Stimulated activated naive B cell treated with anti-CD40 and anti-IgM and Interleukin-4, amounts not matched to agents 10 μg/mL and 1 μg/mL and 100 μg/mL, for 72 hours (primary cell): Measurements from ENCODE around the gene CRELD1.
"Not testable (repeated sequence)": the region's sequence is repeated elsewhere in the genome, so short reads cannot be mapped to it uniquely, and the experiment has no call there.

Experiments used
- ATAC-seq, 2 donors: fragments of 150-1000 bp; cut with Tn5 transposase; replicated peaks; 2 replicates each; pipeline ENCODE4 v1.10.0; 2021; ENCODE audit warnings: moderate library complexity in 1 of 2
- DNase-seq: peaks from one replicate; pipeline ENCODE4 v3.0.0; 2021
- H3K27ac Mint-ChIP-seq: one replicate; pipeline ENCODE4 v1.8.0; 2022; ENCODE audit warnings: mild to moderate bottlenecking, mixed read lengths
- H3K27me3 Mint-ChIP-seq, 2 donors: one replicate each; pipeline ENCODE4 v1.8.0; 2022; ENCODE audit warnings: mixed read lengths in 2 of 2
- H3K36me3 Mint-ChIP-seq, 2 donors: one replicate each; pipeline ENCODE4 v1.8.0; 2022; ENCODE audit warnings: mixed read lengths in 2 of 2, mild to moderate bottlenecking in 1 of 2
- H3K4me1 Mint-ChIP-seq, 2 donors: one replicate each; pipeline ENCODE4 v1.8.0; 2022; ENCODE audit warnings: mixed read lengths in 2 of 2, mild to moderate bottlenecking in 1 of 2
- H3K4me3 Mint-ChIP-seq, 2 donors: one replicate each; pipeline ENCODE4 v1.8.0; 2022; ENCODE audit warnings: mild to moderate bottlenecking in 2 of 2, mixed read lengths in 2 of 2, moderate library complexity in 1 of 2
- H3K9me3 Mint-ChIP-seq, 2 donors: one replicate each; pipeline ENCODE4 v1.8.0; 2022; ENCODE audit warnings: mixed read lengths in 2 of 2, mild to moderate bottlenecking in 1 of 2

The CRELD1 gene

GRCh38 chr3:9898467-9899241, 35.0 kb upstream of the CRELD1 start:
- Mint-ChIP-seq H3K4me3 (no peak overlapping the region), H3K27ac (no peak overlapping the region), H3K36me3 (peaks cover 20 to 21% of the 10 kb centered on the region in 2 donors), H3K27me3 (peaks cover 0 to 6% of the 10 kb centered on the region in 2 donors), H3K9me3 (peaks cover 3 to 4% of the 10 kb centered on the region in 2 donors), H3K4me1 (peaks cover 31 to 53% of the 10 kb centered on the region in 2 donors)
- DNase-seq (no peak), ATAC-seq (no peak)

- Mint-ChIP-seq H3K4me3 (no peak overlapping the region), H3K36me3 (peaks cover 15% of the 10 kb centered on the region in 2 donors), H3K27me3 (peaks cover 0 to 6% of the 10 kb centered on the region in 2 donors), H3K4me1 (peaks cover 25 to 47% of the 10 kb centered on the region in 2 donors), H3K27ac (no peak overlapping the region), H3K9me3 (peaks cover 3 to 4% of the 10 kb centered on the region in 2 donors)
- no peak for DNase-seq
- ATAC-seq = no peak
These were observed 34.3 kb upstream of the CRELD1 start for GRCh38 chr3:9899289-9899791.

- not testable (repeated sequence) for ATAC-seq, H3K27ac Mint-ChIP-seq, DNase-seq, H3K27me3 Mint-ChIP-seq, H3K4me3 Mint-ChIP-seq, H3K36me3 Mint-ChIP-seq, H3K9me3 Mint-ChIP-seq
- H3K4me1 Mint-ChIP-seq = peaks cover 17 to 34% of the 10 kb centered on the region in 2 donors
These were observed 32.6 kb upstream of the CRELD1 start for GRCh38 chr3:9900965-9901415.

- DNase-seq (no peak), ATAC-seq (no peak)
- Mint-ChIP-seq H3K36me3 (peaks cover 0 to 5% of the 10 kb centered on the region in 2 donors), H3K4me1 (peaks cover 15 to 34% of the 10 kb centered on the region in 2 donors), H3K27me3 (peaks cover 0 to 6% of the 10 kb centered on the region in 2 donors), H3K27ac (no peak overlapping the region), H3K9me3 (no peaks in the 10 kb centered on the region), H3K4me3 (no peak overlapping the region)
These were observed 31.7 kb upstream of the CRELD1 start for GRCh38 chr3:9901967-9902366.

- Mint-ChIP-seq H3K9me3 (no peaks in the 10 kb centered on the region), H3K36me3 (peaks cover 0 to 5% of the 10 kb centered on the region in 2 donors), H3K4me3 (no peak within 1 kb of the TSS), H3K27me3 (peaks cover 0 to 6% of the 10 kb centered on the region in 2 donors), H3K4me1 (peaks cover 13 to 31% of the 10 kb centered on the region in 2 donors), H3K27ac (no peak within 1 kb of the TSS)
- no peak for ATAC-seq
- no peak for DNase-seq
These were observed 31.0 kb upstream of the CRELD1 start, which contains the start of gene IL17RE for GRCh38 chr3:9902372-9903237. Gene IL17RE (plus strand): TSS chr3:9902848. CDS start chr3:9902933, 85 bp downstream.

GRCh38 chr3:9903238-9903624, 30.4 kb upstream of the CRELD1 start:
- DNase-seq (no peak), ATAC-seq (no peak)
- no peaks in the 10 kb centered on the region for H3K9me3 Mint-ChIP-seq
- peaks cover 0 to 6% of the 10 kb centered on the region in 2 donors for H3K27me3 Mint-ChIP-seq
- H3K27ac Mint-ChIP-seq = no peak overlapping the region
- H3K36me3 Mint-ChIP-seq = peaks cover 0 to 2% of the 10 kb centered on the region in 2 donors
- no peak overlapping the region for H3K4me3 Mint-ChIP-seq
- H3K4me1 Mint-ChIP-seq = peaks cover 9 to 25% of the 10 kb centered on the region in 2 donors

GRCh38 chr3:9903904-9904303, 29.7 kb upstream of the CRELD1 start:
- H3K36me3 Mint-ChIP-seq = no peaks in the 10 kb centered on the region
- H3K9me3 Mint-ChIP-seq = no peaks in the 10 kb centered on the region
- ATAC-seq (no peak), DNase-seq (no peak)
- no peak overlapping the region for H3K27ac Mint-ChIP-seq
- H3K4me3 Mint-ChIP-seq = no peak overlapping the region
- peaks cover 0 to 6% of the 10 kb centered on the region in 2 donors for H3K27me3 Mint-ChIP-seq
- peaks cover 6 to 18% of the 10 kb centered on the region in 2 donors for H3K4me1 Mint-ChIP-seq

GRCh38 chr3:9906480-9906879, 27.2 kb upstream of the CRELD1 start:
- no peak for ATAC-seq
- Mint-ChIP-seq H3K27me3 (peaks cover 4 to 9% of the 10 kb centered on the region in 2 donors), H3K4me1 (peaks cover 14 to 26% of the 10 kb centered on the region in 2 donors), H3K9me3 (no peaks in the 10 kb centered on the region), H3K4me3 (no peak overlapping the region), H3K36me3 (peaks cover 0 to 3% of the 10 kb centered on the region in 2 donors), H3K27ac (no peak overlapping the region)
- no peak for DNase-seq

- Mint-ChIP-seq H3K9me3 (no peaks in the 10 kb centered on the region), H3K4me1 (peaks cover 10 to 14% of the 10 kb centered on the region in 2 donors), H3K27me3 (peaks cover 10 to 17% of the 10 kb centered on the region in 2 donors), H3K4me3 (no peak overlapping the region), H3K36me3 (peaks cover 3 to 6% of the 10 kb centered on the region in 2 donors), H3K27ac (no peak overlapping the region)
- no peak for ATAC-seq
- DNase-seq = no peak
These were observed 25.3 kb upstream of the CRELD1 start for GRCh38 chr3:9908286-9908685.

- no peak overlapping the region for H3K27ac Mint-ChIP-seq
- peaks cover 13 to 18% of the 10 kb centered on the region in 2 donors for H3K27me3 Mint-ChIP-seq
- peak; percentile 65 to 67 for ATAC-seq
- no peak overlapping the region for H3K4me3 Mint-ChIP-seq
- peaks cover 3 to 6% of the 10 kb centered on the region in 2 donors for H3K36me3 Mint-ChIP-seq
- H3K4me1 Mint-ChIP-seq = peaks cover 8 to 11% of the 10 kb centered on the region in 2 donors
- no peaks in the 10 kb centered on the region for H3K9me3 Mint-ChIP-seq
- no peak for DNase-seq
These were observed 24.2 kb upstream of the CRELD1 start for GRCh38 chr3:9909221-9910013.

- H3K27ac Mint-ChIP-seq = no peak overlapping the region
- H3K9me3 Mint-ChIP-seq = no peaks in the 10 kb centered on the region
- peaks cover 20 to 31% of the 10 kb centered on the region in 2 donors for H3K4me1 Mint-ChIP-seq
These were observed 21.8 kb upstream of the CRELD1 start for GRCh38 chr3:9911863-9912262.

GRCh38 chr3:9912294-9912935, 21.2 kb upstream of the CRELD1 start:
- H3K4me1 Mint-ChIP-seq = peaks cover 21 to 34% of the 10 kb centered on the region in 2 donors
- peaks cover 18 to 31% of the 10 kb centered on the region in 2 donors for H3K27me3 Mint-ChIP-seq
- ATAC-seq = no peak
- H3K4me3 Mint-ChIP-seq = no peak overlapping the region
- no peak for DNase-seq
- H3K9me3 Mint-ChIP-seq = no peaks in the 10 kb centered on the region
- H3K27ac Mint-ChIP-seq = no peak overlapping the region
- H3K36me3 Mint-ChIP-seq = peaks cover 3 to 6% of the 10 kb centered on the region in 2 donors

More at GRCh38 chr3:9911863-9912262, 21.8 kb upstream of the CRELD1 start:
- peaks cover 3 to 6% of the 10 kb centered on the region in 2 donors for H3K36me3 Mint-ChIP-seq
- DNase-seq (no peak), ATAC-seq (no peak)
- H3K4me3 Mint-ChIP-seq = no peak overlapping the region
- peaks cover 18 to 31% of the 10 kb centered on the region in 2 donors for H3K27me3 Mint-ChIP-seq

- Mint-ChIP-seq H3K36me3 (peaks cover 3 to 6% of the 10 kb centered on the region in 2 donors), H3K27me3 (peaks cover 18 to 31% of the 10 kb centered on the region in 2 donors), H3K27ac (no peak overlapping the region), H3K4me3 (no peak overlapping the region), H3K9me3 (no peaks in the 10 kb centered on the region), H3K4me1 (peaks cover 21 to 34% of the 10 kb centered on the region in 2 donors)
- ATAC-seq = no peak
- DNase-seq = no peak
These were observed 20.0 kb upstream of the CRELD1 start for GRCh38 chr3:9913601-9914000.
